A673 (cell line): ENCODE data around the gene GALNT18. TPM values are rescaled to one million over a fixed set of nuclear protein-coding genes. Genes with fewer than 3 reads are reported as not detected.

Experiments used
- BruUV-seq: library from RNA; stranded (reverse); fragments of 400-500 nt; replicated peaks from 2 replicates; lab custom pipeline; 2021; lab: Mats Ljungman, UMichigan
- CTCF ChIA-PET: fragments of 300-600 bp; sonication (Branson Sonifier 250); formaldehyde crosslinking; loops from one replicate; lab custom pipeline; 2022; ENCODE audit warnings: antibody characterized with exemption; lab: Charles Lee
- POLR2A ChIA-PET: fragments of 300-600 bp; sonication (Branson Sonifier 250); formaldehyde crosslinking; loops from one replicate; lab custom pipeline; 2022; ENCODE audit warnings: antibody characterized with exemption; ENCODE audit not compliant: low non-redundant PET; lab: Charles Lee
- DNase-seq: peaks from one replicate; pipeline ENCODE4 v3.0.0-alpha.2; 2015; ENCODE audit warnings: low spot score
- H3K27ac ChIP-seq: fragments of 200-600 bp; sonication (generic); 2 replicates; pipeline ENCODE4 v1.5.1; 2016; ENCODE audit warnings: mixed run types, low read depth, mild to moderate bottlenecking, mixed read lengths, antibody characterized with exemption, low read length; ENCODE audit not compliant: poor library complexity, severe bottlenecking
- H3K27me3 ChIP-seq: fragments of 200-600 bp; sonication (generic); replicated peaks from 2 replicates; pipeline ENCODE4 v1.6.1; 2017; ENCODE audit warnings: mixed run types, low read depth, mild to moderate bottlenecking, mixed read lengths, antibody characterized with exemption, low read length; ENCODE audit not compliant: insufficient read depth, poor library complexity
- H3K36me3 ChIP-seq: fragments of 200-600 bp; sonication (generic); 2 replicates; pipeline ENCODE4 v1.6.1; 2016; ENCODE audit warnings: mixed run types, mild to moderate bottlenecking, mixed read lengths, antibody characterized with exemption, low read length; ENCODE audit not compliant: insufficient read depth, poor library complexity, severe bottlenecking
- H3K4me1 ChIP-seq: fragments of 200-600 bp; sonication (generic); 2 replicates; pipeline ENCODE4 v1.6.1; 2017; ENCODE audit warnings: mixed run types, mild to moderate bottlenecking, mixed read lengths, antibody characterized with exemption, low read length; ENCODE audit not compliant: insufficient read depth, poor library complexity, severe bottlenecking
- H3K4me3 ChIP-seq: fragments of 200-600 bp; sonication (generic); 2 replicates; pipeline ENCODE4 v1.5.1; 2016; ENCODE audit warnings: low read depth, mixed run types, mild to moderate bottlenecking, mixed read lengths, low read length; ENCODE audit not compliant: poor library complexity, severe bottlenecking
- H3K9me3 ChIP-seq: fragments of 200-600 bp; sonication (generic); 2 replicates; pipeline ENCODE4 v1.6.1; 2016; ENCODE audit warnings: mixed run types, low read depth, mild to moderate bottlenecking, mixed read lengths, antibody characterized with exemption, low read length; ENCODE audit not compliant: poor library complexity, severe bottlenecking
- CTCF ChIP-seq: fragments of 300-800, 200-600 bp; sonication (generic); conservative IDR thresholded peaks from 2 replicates; pipeline ENCODE4 v1.5.1; 2017; ENCODE audit warnings: low read depth, mild to moderate bottlenecking, antibody characterized with exemption, low read length, moderate library complexity, mixed read lengths
- EZH2 ChIP-seq: fragments of 200-600 bp; sonication (generic); IDR thresholded peaks from 2 replicates; pipeline ENCODE4 v1.6.1; 2017; ENCODE audit warnings: borderline replicate concordance, low read depth, mild to moderate bottlenecking, mixed read lengths, antibody characterized with exemption, low read length; ENCODE audit not compliant: poor library complexity, severe bottlenecking
- intact Hi-C: fragments of 100-400 bp; cut with micrococcal nuclease; formaldehyde crosslinking; loops from one replicate; pipeline ENCODE4 v1.10.0; 2022; ENCODE audit not compliant: unreplicated experiment
- total RNA-seq: library from RNA; stranded (reverse); gene quantifications from 2 replicates; pipeline ENCODE4 v1.2.3, GENCODE V29; 2021

GALNT18 gene
- total RNA-seq, 1 experiment from 2014 or later: 0.37 TPM

DNA sequence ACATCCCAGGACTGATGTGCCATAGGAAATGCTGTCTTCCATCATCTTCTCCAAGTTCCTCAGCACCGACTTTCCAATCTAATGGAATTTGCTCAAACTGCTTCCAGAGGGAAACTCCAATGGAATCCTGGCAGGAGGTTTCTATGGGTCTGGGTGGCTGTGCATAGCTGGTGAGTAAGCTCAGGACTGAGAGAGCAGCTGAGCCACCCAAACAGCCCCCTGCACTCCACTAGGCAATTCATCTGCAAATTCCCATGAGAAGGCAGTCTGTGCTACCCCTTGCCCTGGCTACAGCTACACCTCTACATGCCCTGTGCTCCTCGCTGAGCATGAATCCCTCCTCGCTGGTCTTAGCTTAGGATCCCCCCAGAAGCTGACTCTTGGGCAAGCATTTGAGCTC, 140.8 kb downstream of the GALNT18 start:
- CTCF ChIA-PET: no interaction called here
- H3K4me1 ChIP-seq: no peaks in the 10 kb centered on the region
- no peaks in the 10 kb centered on the region for H3K36me3 ChIP-seq
- H3K9me3 ChIP-seq: no peaks in the 10 kb centered on the region
- no peak overlapping the region for H3K27ac ChIP-seq
- no TSS peak for BruUV-seq
- H3K4me3 ChIP-seq: no peak overlapping the region
- intact Hi-C loops: no loop called here
- POLR2A ChIA-PET: no interaction called here
- no peak for TF ChIP-seq CTCF
- no peak for TF ChIP-seq EZH2
- no peaks in the 10 kb centered on the region for H3K27me3 ChIP-seq
- no peak for DNase-seq

GRCh38 chr11:11478687-11479086, 143.1 kb downstream of the GALNT18 start:
- no TSS peak for BruUV-seq

GRCh38 chr11:11477695-11478420, 143.9 kb downstream of the GALNT18 start:
- CTCF ChIA-PET: no interaction called here
- intact Hi-C loops: no loop called here
- no TSS peak for BruUV-seq

More at GRCh38 chr11:11478687-11479086, 143.1 kb downstream of the GALNT18 start:
- ChIA-PET CTCF (no interaction called here), POLR2A (no interaction called here)
- no peak for DNase-seq
- TF ChIP-seq EZH2 (no peak), CTCF (no peak)
- Histone ChIP-seq H3K9me3 (no peaks in the 10 kb centered on the region), H3K4me3 (no peak overlapping the region), H3K36me3 (no peaks in the 10 kb centered on the region), H3K27ac (no peak overlapping the region), H3K4me1 (no peaks in the 10 kb centered on the region), H3K27me3 (no peaks in the 10 kb centered on the region)
- intact Hi-C loops: no loop called here

More at GRCh38 chr11:11477695-11478420, 143.9 kb downstream of the GALNT18 start:
- Histone ChIP-seq H3K9me3 (no peaks in the 10 kb centered on the region), H3K27ac (no peak overlapping the region), H3K4me3 (no peak overlapping the region), H3K36me3 (no peaks in the 10 kb centered on the region), H3K4me1 (no peaks in the 10 kb centered on the region), H3K27me3 (no peaks in the 10 kb centered on the region)
- no peak for DNase-seq
- POLR2A ChIA-PET: no interaction called here
- TF ChIP-seq EZH2: no peak
- no peak for TF ChIP-seq CTCF
